Transverse colon (tissue), 3 donors: ENCODE data around the gene ABCA7.

ENCODE experiments used
- EP300 ChIP-seq: sonication (generic); formaldehyde crosslinking; IDR thresholded peaks from one replicate; pipeline ENCODE4 v1.6.1; 2017; ENCODE audit warnings: antibody characterized with exemption, low read depth
- TF ChIP-seq, protein P1 (sequence below), 5 experiments: fragments of 200-600 bp in 3 of 5; fragments of 450-650 bp in 2 of 5; sonication (generic) in 3 of 5; IDR thresholded peaks; 1 replicate in 2 of 5; 2 replicates in 3 of 5; pipeline ENCODE4 v1.5.1; 2016 to 2017; ENCODE audit warnings: antibody characterized with exemption in 5 of 5, inconsistent platforms in 3 of 5, mild to moderate bottlenecking in 2 of 5, moderate library complexity in 1 of 5

DNA sequence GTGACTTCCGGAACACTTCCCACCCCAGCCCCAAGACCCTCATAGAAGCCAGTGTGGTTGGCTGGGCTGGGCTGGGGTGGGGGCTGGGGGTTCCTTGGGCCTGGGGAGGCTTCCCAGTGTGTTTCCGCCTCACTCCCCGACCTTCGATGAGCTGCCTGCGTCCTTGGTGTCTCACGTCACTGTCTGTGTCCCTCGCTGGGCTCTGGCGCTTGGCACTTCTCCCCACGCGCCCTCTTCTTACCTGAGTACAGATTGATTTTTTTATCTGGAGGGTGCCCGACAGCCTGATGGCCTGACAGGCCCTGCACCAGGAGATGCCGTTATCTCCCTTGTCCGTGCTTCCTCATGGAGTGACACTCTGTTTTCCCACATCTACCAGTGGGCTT lies 47.2 kb upstream of the ABCA7 start:
- no peak for TF ChIP-seq EP300
- TF ChIP-seq, protein P1, sequence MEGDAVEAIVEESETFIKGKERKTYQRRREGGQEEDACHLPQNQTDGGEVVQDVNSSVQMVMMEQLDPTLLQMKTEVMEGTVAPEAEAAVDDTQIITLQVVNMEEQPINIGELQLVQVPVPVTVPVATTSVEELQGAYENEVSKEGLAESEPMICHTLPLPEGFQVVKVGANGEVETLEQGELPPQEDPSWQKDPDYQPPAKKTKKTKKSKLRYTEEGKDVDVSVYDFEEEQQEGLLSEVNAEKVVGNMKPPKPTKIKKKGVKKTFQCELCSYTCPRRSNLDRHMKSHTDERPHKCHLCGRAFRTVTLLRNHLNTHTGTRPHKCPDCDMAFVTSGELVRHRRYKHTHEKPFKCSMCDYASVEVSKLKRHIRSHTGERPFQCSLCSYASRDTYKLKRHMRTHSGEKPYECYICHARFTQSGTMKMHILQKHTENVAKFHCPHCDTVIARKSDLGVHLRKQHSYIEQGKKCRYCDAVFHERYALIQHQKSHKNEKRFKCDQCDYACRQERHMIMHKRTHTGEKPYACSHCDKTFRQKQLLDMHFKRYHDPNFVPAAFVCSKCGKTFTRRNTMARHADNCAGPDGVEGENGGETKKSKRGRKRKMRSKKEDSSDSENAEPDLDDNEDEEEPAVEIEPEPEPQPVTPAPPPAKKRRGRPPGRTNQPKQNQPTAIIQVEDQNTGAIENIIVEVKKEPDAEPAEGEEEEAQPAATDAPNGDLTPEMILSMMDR (IDR thresholded peaks at IDR 0.05): no peak
